Thyroid gland (tissue), 4 donors: Measurements from ENCODE around the gene COBLL1. TPM values are rescaled to one million over a fixed set of nuclear protein-coding genes. Genes with fewer than 3 reads are reported as not detected.

Experiments used
- DNase-seq, 2 donors: peaks; one replicate each; pipeline ENCODE4 v3.0.0-alpha.2; 2019
- H3K27ac ChIP-seq, 3 donors: fragments of 200-600 bp; sonication (generic); 1 replicate in 2 of 3; 2 replicates in 1 of 3; pipeline ENCODE4 v1.5.1; 2016 to 2019; ENCODE audit warnings: mild to moderate bottlenecking in 1 of 3, moderate library complexity in 1 of 3
- H3K27me3 ChIP-seq: fragments of 200-600 bp; sonication (generic); one replicate; pipeline ENCODE4 v1.5.1; 2019
- H3K36me3 ChIP-seq, 2 donors: fragments of 200-600 bp; sonication (generic); one replicate each; pipeline ENCODE4 v1.5.1; 2016 to 2019
- H3K4me1 ChIP-seq, 2 donors: fragments of 200-600 bp; sonication (generic); one replicate each; pipeline ENCODE4 v1.5.1; 2017 to 2019
- H3K4me3 ChIP-seq, 3 donors: fragments of 200-600 bp; sonication (generic); replicated peaks in 1 of 3; 1 replicate in 2 of 3; 2 replicates in 1 of 3; pipeline ENCODE4 v1.5.1; 2016; ENCODE audit warnings: mild to moderate bottlenecking in 1 of 3
- H3K9me3 ChIP-seq: fragments of 200-600 bp; sonication (generic); one replicate; pipeline ENCODE4 v1.5.1; 2017
- POLR2A ChIP-seq, 2 donors: fragments of 450-650 bp; IDR thresholded peaks; one replicate each; pipeline ENCODE4 v1.6.1; 2017; ENCODE audit warnings: antibody characterized with exemption in 2 of 2, mild to moderate bottlenecking in 2 of 2, moderate library complexity in 1 of 2
- WGBS, 2 donors: methylation state at CpG; one replicate each; pipeline ENCODE4 v1.1.5; 2017; 5-methylcytosine and 5-hydroxymethylcytosine counted together
- intact Hi-C: fragments of 100-400 bp; cut with DNase I; formaldehyde crosslinking; loops from one replicate; pipeline ENCODE4 v1.15.1; 2023
- total RNA-seq, 4 donors: library from RNA; depleted of rRNA; stranded (reverse); fragments of >200 nt; gene quantifications; one replicate each; pipeline ENCODE4 v1.2.3, GENCODE V29; 2016
- TF ChIP-seq, protein P1 (sequence below), 6 experiments: fragments of 200-600 bp in 3 of 6; fragments of 450-650 bp in 3 of 6; sonication (generic) in 3 of 6; IDR thresholded peaks; one replicate each; pipeline ENCODE4 v1.5.1; 2016 to 2019; ENCODE audit warnings: antibody characterized with exemption in 6 of 6, mild to moderate bottlenecking in 2 of 6, inconsistent platforms in 1 of 6, moderate library complexity in 1 of 6

COBLL1 gene
- total RNA-seq, 4 donors from 2014 or later, result 41.8 to 90.8 (median 76.9) TPM

DNA sequence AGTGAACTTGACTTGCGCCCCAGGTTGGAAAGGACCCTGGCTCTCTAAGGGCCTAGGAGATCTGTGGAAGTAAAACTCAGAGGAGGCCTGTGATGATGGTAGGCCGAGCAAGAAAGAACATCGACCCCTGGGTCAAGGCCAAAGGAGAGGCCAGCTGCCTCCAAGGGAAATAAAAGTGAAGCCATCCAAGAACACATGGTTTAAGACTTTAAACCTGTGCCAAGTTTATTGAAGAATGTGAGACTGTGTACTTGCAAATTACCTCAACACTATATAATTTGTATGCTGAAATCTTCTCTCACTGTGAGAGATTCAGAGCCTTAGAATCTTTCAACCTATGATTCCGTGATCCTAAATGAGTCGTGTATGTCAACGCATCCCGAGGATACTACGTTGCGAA lies 40.7 kb upstream of the COBLL1 start:
- Histone ChIP-seq H3K4me1 (no peaks in the 10 kb centered on the region), H3K4me3 (no peak overlapping the region), H3K9me3 (no peaks in the 10 kb centered on the region), H3K36me3 (no peaks in the 10 kb centered on the region), H3K27me3 (no peaks in the 10 kb centered on the region), H3K27ac (no peak overlapping the region)
- intact Hi-C loops, result no loop called here
- WGBS, 2 donors, result 86 to 87% methylated on average over 9 of the region's 9 CpGs
- TF ChIP-seq, protein P1, sequence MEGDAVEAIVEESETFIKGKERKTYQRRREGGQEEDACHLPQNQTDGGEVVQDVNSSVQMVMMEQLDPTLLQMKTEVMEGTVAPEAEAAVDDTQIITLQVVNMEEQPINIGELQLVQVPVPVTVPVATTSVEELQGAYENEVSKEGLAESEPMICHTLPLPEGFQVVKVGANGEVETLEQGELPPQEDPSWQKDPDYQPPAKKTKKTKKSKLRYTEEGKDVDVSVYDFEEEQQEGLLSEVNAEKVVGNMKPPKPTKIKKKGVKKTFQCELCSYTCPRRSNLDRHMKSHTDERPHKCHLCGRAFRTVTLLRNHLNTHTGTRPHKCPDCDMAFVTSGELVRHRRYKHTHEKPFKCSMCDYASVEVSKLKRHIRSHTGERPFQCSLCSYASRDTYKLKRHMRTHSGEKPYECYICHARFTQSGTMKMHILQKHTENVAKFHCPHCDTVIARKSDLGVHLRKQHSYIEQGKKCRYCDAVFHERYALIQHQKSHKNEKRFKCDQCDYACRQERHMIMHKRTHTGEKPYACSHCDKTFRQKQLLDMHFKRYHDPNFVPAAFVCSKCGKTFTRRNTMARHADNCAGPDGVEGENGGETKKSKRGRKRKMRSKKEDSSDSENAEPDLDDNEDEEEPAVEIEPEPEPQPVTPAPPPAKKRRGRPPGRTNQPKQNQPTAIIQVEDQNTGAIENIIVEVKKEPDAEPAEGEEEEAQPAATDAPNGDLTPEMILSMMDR (IDR thresholded peaks at IDR 0.05), result no peak
- TF ChIP-seq POLR2A (IDR thresholded peaks at IDR 0.05), result no peak
- no peak for DNase-seq

DNA sequence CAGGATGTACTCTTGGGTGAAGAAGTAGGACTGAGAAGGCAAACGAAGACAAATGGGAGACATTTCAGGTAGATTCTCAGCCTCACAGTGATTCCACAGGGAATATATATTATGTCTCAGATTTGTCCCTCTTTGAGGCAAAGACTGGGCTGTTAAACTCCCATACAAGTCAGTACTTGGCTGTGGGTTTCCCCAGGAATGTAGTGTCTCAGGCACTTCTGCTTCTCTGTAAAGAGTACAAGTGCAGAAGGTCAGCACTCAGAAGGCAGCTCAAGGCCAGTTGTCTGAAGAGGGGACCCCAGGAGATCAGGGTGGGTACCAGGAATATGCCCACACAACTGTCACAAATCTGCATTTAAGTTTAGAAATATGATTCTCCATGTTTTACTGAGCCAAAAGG lies 39.9 kb upstream of the COBLL1 start:
- intact Hi-C loops, result no loop called here

DNA sequence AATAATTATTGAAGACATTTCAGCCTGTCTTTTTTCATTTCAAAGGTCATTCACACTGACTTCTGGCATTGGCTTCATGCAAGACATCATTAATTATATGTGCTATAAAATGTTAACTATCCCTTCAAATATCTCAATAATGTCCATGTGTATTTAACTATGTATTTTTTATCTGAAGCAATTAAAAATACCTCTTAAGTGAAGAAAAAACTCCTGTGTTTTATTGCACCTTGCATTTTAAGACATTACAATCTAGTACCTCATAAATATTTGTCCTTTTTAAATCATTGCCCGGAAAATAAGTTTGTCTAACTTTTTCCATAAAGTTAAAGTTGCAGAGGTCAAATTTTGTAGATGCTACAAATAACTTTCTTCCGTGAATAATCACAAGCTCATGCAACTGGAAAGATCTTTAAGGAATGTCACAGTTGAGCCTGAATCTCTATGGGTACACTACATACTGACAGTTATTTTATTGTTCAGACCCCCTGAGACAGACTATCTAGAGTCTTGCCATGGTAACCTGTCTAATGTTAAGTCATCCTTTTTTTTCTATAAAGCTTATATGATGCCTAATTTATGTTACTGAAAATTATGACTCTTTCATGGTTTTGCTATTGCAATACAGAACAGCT lies 38.4 kb upstream of the COBLL1 start:
- no peak for DNase-seq
- Histone ChIP-seq H3K4me3 (no peak overlapping the region), H3K27me3 (no peaks in the 10 kb centered on the region), H3K27ac (no peak overlapping the region), H3K9me3 (no peaks in the 10 kb centered on the region), H3K36me3 (no peaks in the 10 kb centered on the region), H3K4me1 (no peaks in the 10 kb centered on the region)
- intact Hi-C loops, result no loop called here
- TF ChIP-seq, protein P1 (IDR thresholded peaks at IDR 0.05), result no peak
- no peak for TF ChIP-seq POLR2A (IDR thresholded peaks at IDR 0.05)
- 74 to 77% methylated on average over 2 of the region's 2 CpGs for WGBS, 2 donors

More for the DNA sequence above, 39.9 kb upstream of the COBLL1 start:
- no peaks in the 10 kb centered on the region for H3K36me3 ChIP-seq
- no peak overlapping the region for H3K27ac ChIP-seq
- DNase-seq, result no peak
- H3K4me3 ChIP-seq, result no peak overlapping the region
- TF ChIP-seq, protein P1 (IDR thresholded peaks at IDR 0.05), result no peak
- no peak for TF ChIP-seq POLR2A (IDR thresholded peaks at IDR 0.05)
- H3K9me3 ChIP-seq, result no peaks in the 10 kb centered on the region
- 93 to 97% methylated on average over 1 of the region's 1 CpG for WGBS, 2 donors
- no peaks in the 10 kb centered on the region for H3K27me3 ChIP-seq
- H3K4me1 ChIP-seq, result no peaks in the 10 kb centered on the region

DNA sequence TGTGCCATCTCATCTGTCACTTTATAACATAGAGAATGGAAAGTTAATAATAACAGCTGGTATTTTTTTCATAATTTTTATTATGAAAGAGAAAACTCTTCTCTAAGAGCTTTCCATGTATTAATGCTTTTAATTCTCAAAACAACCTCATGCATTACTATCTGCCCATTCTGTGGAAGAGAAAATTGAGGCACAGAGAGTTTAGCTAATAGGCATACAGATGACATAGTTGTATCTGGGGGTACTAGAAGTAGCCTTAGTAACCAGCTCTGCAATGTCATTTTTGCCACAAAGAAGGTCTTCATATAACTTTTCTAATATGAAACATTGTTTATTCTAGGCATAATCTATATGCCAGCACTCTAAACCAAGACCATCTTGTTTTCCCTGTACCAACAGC lies 36.3 kb upstream of the COBLL1 start:
- Histone ChIP-seq H3K4me3 (no peak overlapping the region), H3K9me3 (no peaks in the 10 kb centered on the region), H3K4me1 (no peaks in the 10 kb centered on the region), H3K27me3 (no peaks in the 10 kb centered on the region), H3K27ac (no peak overlapping the region), H3K36me3 (no peaks in the 10 kb centered on the region)
- TF ChIP-seq POLR2A (IDR thresholded peaks at IDR 0.05), result no peak
- TF ChIP-seq, protein P1 (IDR thresholded peaks at IDR 0.05), result no peak
- no peak for DNase-seq
- intact Hi-C loops, result no loop called here

DNA sequence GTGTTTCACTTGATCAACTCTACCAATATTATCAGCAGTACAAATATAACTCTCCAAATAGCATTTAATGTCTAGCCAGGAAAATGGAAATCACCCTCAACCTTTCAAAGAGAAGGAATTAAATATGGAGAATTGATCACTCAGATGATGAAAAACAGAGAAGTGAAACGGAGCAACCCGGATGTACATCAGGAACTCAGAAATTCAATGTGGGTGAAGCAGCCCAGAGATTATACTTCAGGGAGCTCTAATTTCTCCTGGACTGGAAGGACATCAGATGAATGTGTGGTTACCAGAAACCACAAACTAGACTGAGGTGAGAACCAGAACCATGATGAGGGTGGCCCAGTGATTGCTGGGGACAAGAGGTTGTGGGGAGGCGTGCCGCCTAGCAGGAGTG lies 35.5 kb upstream of the COBLL1 start:
- no peaks in the 10 kb centered on the region for H3K9me3 ChIP-seq
- no peak overlapping the region for H3K4me3 ChIP-seq
- no peaks in the 10 kb centered on the region for H3K27me3 ChIP-seq
- TF ChIP-seq POLR2A (IDR thresholded peaks at IDR 0.05), result no peak
- TF ChIP-seq, protein P1 (IDR thresholded peaks at IDR 0.05), result no peak
- H3K27ac ChIP-seq, result no peak overlapping the region
- H3K4me1 ChIP-seq, result no peaks in the 10 kb centered on the region
- 94 to 96% methylated on average over 4 of the region's 4 CpGs for WGBS, 2 donors
- DNase-seq, result no peak
- no peaks in the 10 kb centered on the region for H3K36me3 ChIP-seq
- intact Hi-C loops, result no loop called here
